Esophagus muscularis mucosa (tissue), 4 donors: ENCODE data around the gene LENG8. TPM values are rescaled to one million over a fixed set of nuclear protein-coding genes. Genes with fewer than 3 reads are reported as not detected.
"Not testable (repeated sequence)": the region's sequence is repeated elsewhere in the genome, so short reads cannot be mapped to it uniquely, and the experiment has no call there.

Source experiments
- DNase-seq: peaks from one replicate; pipeline ENCODE4 v3.0.0-alpha.2; 2017; ENCODE audit errors: extremely low spot score
- H3K27ac ChIP-seq, 4 donors: fragments of 200-600 bp; sonication (generic); replicated peaks in 1 of 4; 1 replicate in 3 of 4; 2 replicates in 1 of 4; pipeline ENCODE4 v1.5.1; 2016 to 2019; ENCODE audit warnings: mild to moderate bottlenecking in 1 of 4
- H3K27me3 ChIP-seq, 4 donors: fragments of 200-600 bp; sonication (generic); one replicate each; pipeline versions ENCODE4 v1.5.1 to v1.6.0; 2016 to 2019
- H3K36me3 ChIP-seq, 4 donors: fragments of 200-600 bp; sonication (generic); one replicate each; pipeline ENCODE4 v1.5.1; 2016 to 2019
- H3K4me1 ChIP-seq, 4 donors: fragments of 200-600 bp; sonication (generic); one replicate each; pipeline ENCODE4 v1.5.1; 2016 to 2019
- H3K4me3 ChIP-seq, 4 donors: fragments of 200-600 bp; sonication (generic); 1 replicate in 2 of 4; 2 replicates in 2 of 4; pipeline ENCODE4 v1.5.1; 2016 to 2019; ENCODE audit warnings: mild to moderate bottlenecking in 4 of 4, moderate library complexity in 1 of 4
- H3K9me3 ChIP-seq, 4 donors: fragments of 200-600 bp; sonication (generic); 1 replicate in 3 of 4; 2 replicates in 1 of 4; pipeline ENCODE4 v1.5.1; 2016 to 2019
- EP300 ChIP-seq: sonication (generic); formaldehyde crosslinking; IDR thresholded peaks from one replicate; pipeline ENCODE4 v1.6.1; 2017; ENCODE audit warnings: antibody characterized with exemption
- POLR2A ChIP-seq: fragments of 450-650 bp; IDR thresholded peaks from one replicate; pipeline ENCODE4 v1.6.1; 2017; ENCODE audit warnings: antibody characterized with exemption, moderate library complexity, mild to moderate bottlenecking, low read depth
- POLR2AphosphoS5 ChIP-seq, 2 donors: sonication (generic); formaldehyde crosslinking; IDR thresholded peaks; one replicate each; pipeline ENCODE4 v1.6.1; 2017; ENCODE audit warnings: antibody characterized with exemption in 2 of 2
- WGBS: methylation state at CpG from one replicate; pipeline ENCODE4 v1.1.5; 2018; 5-methylcytosine and 5-hydroxymethylcytosine counted together
- intact Hi-C: fragments of 100-400 bp; cut with DNase I; formaldehyde crosslinking; loops from one replicate; pipeline ENCODE4 v1.15.1; 2023
- total RNA-seq, 4 donors: library from RNA; depleted of rRNA; stranded (reverse); fragments of >200 nt; gene quantifications; one replicate each; pipeline versions ENCODE4 v1.1.0 to v1.2.1, GENCODE V29; 2016
- TF ChIP-seq, protein P1 (sequence below), 3 experiments: fragments of 200-600 bp in 2 of 3; fragments of 450-650 bp in 1 of 3; sonication (generic) in 2 of 3; IDR thresholded peaks; one replicate each; pipeline ENCODE4 v1.5.1; 2017 to 2019; ENCODE audit warnings: antibody characterized with exemption in 3 of 3, mild to moderate bottlenecking in 2 of 3, moderate library complexity in 1 of 3

LENG8 gene
- total RNA-seq, 4 donors from 2014 or later = 42.9 to 115 (median 72.2) TPM

DNA sequence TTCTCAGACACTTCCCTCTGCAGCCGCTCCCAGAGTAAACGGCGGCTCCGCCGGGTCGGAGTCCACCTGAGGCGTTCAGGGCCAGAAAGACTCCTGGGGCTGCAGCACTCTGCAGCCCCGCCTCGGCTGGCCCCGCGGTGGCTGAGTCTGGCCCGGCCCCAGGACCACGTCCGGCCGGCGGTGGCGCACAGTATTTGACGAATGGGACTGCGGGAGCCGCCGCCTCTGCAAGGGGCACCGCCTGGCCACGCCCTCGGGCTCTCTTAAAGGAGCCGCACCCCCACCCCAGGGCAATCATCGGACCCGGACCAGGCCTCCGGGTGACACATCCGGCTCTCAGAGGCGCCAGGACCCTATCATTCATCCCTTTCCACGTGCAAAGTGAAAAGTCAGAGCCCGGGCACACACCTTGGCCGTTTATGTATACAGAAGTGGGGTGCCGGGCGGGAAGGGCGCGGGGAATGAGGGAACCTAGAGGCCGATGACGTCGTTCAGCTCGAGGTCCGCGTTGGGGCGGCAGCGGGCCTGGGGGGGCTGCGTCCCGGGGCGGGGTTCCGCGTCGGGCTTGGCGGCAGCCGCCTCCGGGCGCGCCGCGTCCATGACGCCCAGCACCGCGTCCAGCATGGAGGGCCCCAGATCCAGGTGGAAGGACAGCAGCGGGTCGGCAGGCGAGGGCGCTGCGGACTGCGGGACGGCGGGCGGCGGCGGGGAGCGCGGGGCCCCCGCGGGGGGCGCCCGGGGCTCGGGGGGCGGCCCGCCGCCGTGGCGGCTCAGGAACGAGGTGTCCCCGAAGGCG lies 15.8 kb downstream of the LENG8 start:
- DNase-seq = peak; percentile 97
- Histone ChIP-seq H3K4me1 (peaks cover 24 to 62% (median 58%) of the 10 kb centered on the region in 4 donors), H3K9me3 (no peaks in the 10 kb centered on the region), H3K27me3 (peaks cover 0 to 5% (median 0%) of the 10 kb centered on the region in 4 donors), H3K27ac (peak overlapping the region; percentile 90 to 98 (median 96)), H3K4me3 (peak overlapping the region; percentile 68 to 90 (median 70)), H3K36me3 (peaks cover 15 to 26% (median 25%) of the 10 kb centered on the region in 4 donors)
- TF ChIP-seq POLR2AphosphoS5 (IDR thresholded peaks at IDR 0.05) (peak; percentile 68 to 85), EP300 (no peak), POLR2A (no peak)
- TF ChIP-seq, protein P1, sequence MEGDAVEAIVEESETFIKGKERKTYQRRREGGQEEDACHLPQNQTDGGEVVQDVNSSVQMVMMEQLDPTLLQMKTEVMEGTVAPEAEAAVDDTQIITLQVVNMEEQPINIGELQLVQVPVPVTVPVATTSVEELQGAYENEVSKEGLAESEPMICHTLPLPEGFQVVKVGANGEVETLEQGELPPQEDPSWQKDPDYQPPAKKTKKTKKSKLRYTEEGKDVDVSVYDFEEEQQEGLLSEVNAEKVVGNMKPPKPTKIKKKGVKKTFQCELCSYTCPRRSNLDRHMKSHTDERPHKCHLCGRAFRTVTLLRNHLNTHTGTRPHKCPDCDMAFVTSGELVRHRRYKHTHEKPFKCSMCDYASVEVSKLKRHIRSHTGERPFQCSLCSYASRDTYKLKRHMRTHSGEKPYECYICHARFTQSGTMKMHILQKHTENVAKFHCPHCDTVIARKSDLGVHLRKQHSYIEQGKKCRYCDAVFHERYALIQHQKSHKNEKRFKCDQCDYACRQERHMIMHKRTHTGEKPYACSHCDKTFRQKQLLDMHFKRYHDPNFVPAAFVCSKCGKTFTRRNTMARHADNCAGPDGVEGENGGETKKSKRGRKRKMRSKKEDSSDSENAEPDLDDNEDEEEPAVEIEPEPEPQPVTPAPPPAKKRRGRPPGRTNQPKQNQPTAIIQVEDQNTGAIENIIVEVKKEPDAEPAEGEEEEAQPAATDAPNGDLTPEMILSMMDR (IDR thresholded peaks at IDR 0.05) = peak in 1 of 3 experiments; percentile 22
- 6% methylated on average over 24 of the region's 87 CpGs for whole genome bisulfite sequencing
- intact Hi-C loops = no loop called here

DNA sequence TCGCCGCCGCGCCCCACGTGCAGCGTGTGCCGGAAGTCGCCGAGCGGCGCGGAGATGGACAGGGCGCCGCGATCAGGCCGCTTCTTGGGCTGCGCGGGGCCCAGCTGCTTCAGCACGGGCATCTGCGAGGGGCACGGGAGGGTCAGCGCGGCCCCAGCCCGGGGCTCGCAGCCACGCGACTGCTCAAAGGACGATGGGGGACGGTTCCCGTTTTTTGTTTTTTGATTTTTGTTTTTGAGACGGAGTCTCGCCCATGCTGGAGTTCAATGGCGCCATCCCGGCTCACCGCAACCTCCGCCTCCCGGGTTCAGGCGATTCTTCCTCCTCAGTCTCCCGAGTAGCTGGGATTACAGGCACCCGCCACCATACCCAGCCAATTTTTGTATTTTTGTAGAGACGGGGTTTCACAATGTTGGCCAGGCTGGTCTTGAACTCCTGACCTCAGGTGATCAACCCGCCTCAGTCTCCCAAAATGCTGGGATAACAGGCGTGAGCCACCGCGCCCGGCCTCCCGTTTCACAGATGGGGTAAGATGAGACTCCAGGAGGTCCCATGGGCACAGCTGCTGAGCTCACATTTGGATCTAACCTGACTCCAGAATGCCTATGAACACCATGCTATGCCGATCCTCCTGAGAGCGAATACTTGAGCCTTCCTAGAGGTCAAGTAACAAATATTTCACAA lies 16.6 kb downstream of the LENG8 start:
- 77% methylated on average over 46 of the region's 49 CpGs for WGBS
- H3K4me1 ChIP-seq = peaks cover 28 to 62% (median 58%) of the 10 kb centered on the region in 4 donors
- H3K36me3 ChIP-seq = peaks cover 11 to 18% (median 18%) of the 10 kb centered on the region in 4 donors
- no peak for DNase-seq
- intact Hi-C loops = no loop called here
- H3K27me3 ChIP-seq = peaks cover 0 to 12% (median 0%) of the 10 kb centered on the region in 4 donors
- no peak for TF ChIP-seq POLR2A
- peak overlapping the region in 2 of 4 donors; percentile 68 to 90 for H3K4me3 ChIP-seq
- H3K27ac ChIP-seq = peak overlapping the region in 1 of 4 donors; percentile 39
- H3K9me3 ChIP-seq = no peaks in the 10 kb centered on the region

DNA sequence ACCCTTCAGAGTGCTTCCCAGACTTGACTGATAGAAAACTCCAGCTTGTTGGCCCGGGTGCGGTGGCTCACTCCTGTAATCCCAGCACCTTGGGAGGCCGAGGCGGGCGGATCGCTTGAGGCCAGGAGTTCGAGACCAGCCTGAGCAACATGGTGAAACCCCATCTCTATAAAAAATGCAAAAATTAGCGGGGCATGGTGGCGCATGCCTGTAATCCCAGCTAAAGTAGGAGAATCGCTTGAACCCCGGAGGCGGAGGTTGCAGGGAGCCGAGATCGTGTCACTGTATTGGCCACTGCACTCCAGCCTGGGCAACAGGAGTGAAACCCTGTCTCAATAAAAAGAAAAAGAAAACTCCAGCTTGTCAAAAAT lies 17.1 kb downstream of the LENG8 start:
- intact Hi-C loops, H3K9me3 ChIP-seq, DNase-seq, H3K4me3 ChIP-seq, H3K27ac ChIP-seq: not testable (repeated sequence)
- Histone ChIP-seq H3K27me3 (peaks cover 0 to 18% (median 2%) of the 10 kb centered on the region in 4 donors), H3K4me1 (peaks cover 30 to 62% (median 58%) of the 10 kb centered on the region in 4 donors), H3K36me3 (peaks cover 6 to 13% (median 13%) of the 10 kb centered on the region in 4 donors)
- WGBS = 90% methylated on average over 14 of the region's 14 CpGs

DNA sequence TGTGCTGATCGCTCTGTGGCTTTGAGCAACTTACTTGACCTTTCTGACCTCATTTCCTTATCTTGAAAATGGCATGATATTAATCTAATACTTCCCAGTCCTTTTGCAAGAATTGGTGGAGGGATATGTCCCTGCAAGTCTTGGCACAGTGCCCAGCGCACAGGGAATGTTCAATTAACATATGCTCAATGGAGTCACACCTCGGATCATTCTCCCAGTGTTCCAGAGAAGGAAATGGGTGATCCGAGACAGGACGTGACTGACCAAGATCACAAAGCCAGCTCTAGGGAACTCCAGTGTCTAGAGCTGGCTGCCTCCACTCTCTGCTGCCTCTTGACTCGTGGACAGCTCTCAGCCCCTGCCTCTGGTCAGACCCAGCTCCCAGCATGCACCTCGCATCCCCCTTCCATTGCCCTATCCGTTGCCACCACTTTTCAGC lies 20.5 kb downstream of the LENG8 start:
- TF ChIP-seq, protein P1 (IDR thresholded peaks at IDR 0.05) = no peak
- TF ChIP-seq POLR2AphosphoS5 (IDR thresholded peaks at IDR 0.05) = peak; percentile 48 to 57
- intact Hi-C loops = no loop called here
- peaks cover 0 to 42% (median 5%) of the 10 kb centered on the region in 4 donors for H3K27me3 ChIP-seq
- H3K9me3 ChIP-seq = no peaks in the 10 kb centered on the region
- H3K27ac ChIP-seq = peak overlapping the region; percentile 19 to 79 (median 74)
- WGBS = 50% methylated on average over 7 of the region's 8 CpGs
- H3K4me1 ChIP-seq = peaks cover 16 to 45% (median 43%) of the 10 kb centered on the region in 4 donors
- DNase-seq = no peak
- H3K36me3 ChIP-seq = no peaks in the 10 kb centered on the region
- no peak overlapping the region for H3K4me3 ChIP-seq

DNA sequence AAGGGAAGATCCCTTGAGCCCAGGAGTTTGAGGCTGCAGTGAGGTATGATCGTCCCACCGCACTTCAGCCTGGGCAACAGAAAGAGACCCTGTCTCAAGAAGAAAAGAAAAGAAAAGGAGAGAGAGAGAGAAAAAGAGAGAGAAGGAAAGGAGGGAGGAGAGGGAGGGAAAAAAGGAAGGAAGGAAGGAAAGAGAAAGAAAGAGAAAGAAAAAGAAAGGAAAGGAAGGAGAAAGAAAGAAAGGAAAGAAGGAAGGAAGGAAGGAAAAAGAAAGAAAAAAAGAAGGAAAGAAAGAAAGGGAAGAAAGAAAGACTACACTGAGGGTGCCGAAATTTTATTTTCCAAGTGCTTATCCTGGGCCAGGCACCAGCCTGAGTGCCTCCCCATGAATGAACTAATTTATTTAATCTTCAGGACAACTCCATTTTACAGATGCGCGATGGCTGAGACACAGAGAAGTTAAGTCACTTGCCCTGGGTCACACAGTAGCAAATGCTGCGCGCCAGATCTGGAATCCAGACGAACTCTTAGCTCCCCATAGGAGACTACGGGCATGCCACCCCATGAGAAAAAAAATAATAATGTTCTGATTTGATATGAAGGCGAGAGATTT lies 21.4 kb downstream of the LENG8 start:
- intact Hi-C loops = no loop called here
- H3K9me3 ChIP-seq = no peaks in the 10 kb centered on the region
- H3K27me3 ChIP-seq = peaks cover 0 to 46% (median 5%) of the 10 kb centered on the region in 4 donors
- peak overlapping the region; percentile 71 to 83 (median 78) for H3K27ac ChIP-seq
- no peaks in the 10 kb centered on the region for H3K36me3 ChIP-seq
- H3K4me3 ChIP-seq = peak overlapping the region; percentile 50 to 64 (median 52)
- TF ChIP-seq, protein P1 (IDR thresholded peaks at IDR 0.05) = no peak
- TF ChIP-seq POLR2AphosphoS5 (IDR thresholded peaks at IDR 0.05) (no peak), POLR2A (no peak), EP300 (no peak)
- peaks cover 16 to 38% (median 37%) of the 10 kb centered on the region in 4 donors for H3K4me1 ChIP-seq
- DNase-seq = no peak
- 75% methylated on average over 10 of the region's 10 CpGs for WGBS
